Testis (tissue), 2 donors: ENCODE measurements around the gene DYNLRB2.

Source experiments
- CTCF ChIP-seq, 3 experiments: fragments of 450-650 bp in 2 of 3; fragments of 200-600 bp in 1 of 3; sonication (generic) in 1 of 3; IDR thresholded peaks; one replicate each; pipeline ENCODE4 v1.5.1; 2016 to 2019; ENCODE audit warnings: antibody characterized with exemption in 3 of 3, mild to moderate bottlenecking in 2 of 3, moderate library complexity in 1 of 3
- POLR2A ChIP-seq: fragments of 450-650 bp; IDR thresholded peaks from one replicate; pipeline ENCODE4 v1.6.1; 2017; ENCODE audit warnings: antibody characterized with exemption, mild to moderate bottlenecking, moderate library complexity

GRCh38 chr16:80507538-80507937 lies 33.3 kb upstream of the DYNLRB2 start:
- TF ChIP-seq CTCF (IDR thresholded peaks at IDR 0.05), result no peak
- no peak for TF ChIP-seq POLR2A
